CD14-positive monocyte (primary cell): Measurements from ENCODE around the gene ALG5. TPM values are rescaled to one million over a fixed set of nuclear protein-coding genes. Genes with fewer than 3 reads are reported as not detected.

Experiments used
- DNase-seq, 3 donors: peaks; one replicate each; pipeline ENCODE4 v3.0.0-alpha.2; 2011 to 2022
- H2AFZ ChIP-seq: 2 replicates; pipeline ENCODE4 v1.6.0; 2012; ENCODE audit warnings: mild to moderate bottlenecking, low read depth, low read length, inconsistent platforms; ENCODE audit not compliant: insufficient read depth, poor library complexity, severe bottlenecking
- H3K27ac ChIP-seq, 2 donors: 1 replicate in 1 of 2; 2 replicates in 1 of 2; pipeline ENCODE4 v1.5.1; 2012 to 2013; ENCODE audit warnings: low read length in 2 of 2, control low read depth in 1 of 2, inconsistent platforms in 1 of 2, low read depth in 1 of 2, mild to moderate bottlenecking in 1 of 2
- H3K27me3 ChIP-seq, 2 donors: one replicate each; pipeline versions ENCODE4 v1.6.0 to v1.6.1; 2011 to 2013; ENCODE audit warnings: low read length in 2 of 2; ENCODE audit not compliant: control insufficient read depth in 2 of 2, insufficient read depth in 2 of 2
- H3K36me3 ChIP-seq, 2 donors: replicated peaks in 1 of 2; 1 replicate in 1 of 2; 2 replicates in 1 of 2; pipeline versions ENCODE4 v1.5.1 to v1.6.1; 2012 to 2013; ENCODE audit warnings: low read length in 2 of 2, control low read depth in 1 of 2, inconsistent platforms in 1 of 2, mild to moderate bottlenecking in 1 of 2; ENCODE audit not compliant: insufficient read depth in 2 of 2, control insufficient read depth in 1 of 2
- H3K4me1 ChIP-seq, 2 donors: 1 replicate in 1 of 2; 2 replicates in 1 of 2; pipeline versions ENCODE4 v1.5.1 to v1.6.1; 2012 to 2013; ENCODE audit warnings: low read length in 2 of 2, control low read depth in 1 of 2, inconsistent platforms in 1 of 2, mild to moderate bottlenecking in 1 of 2, moderate library complexity in 1 of 2; ENCODE audit not compliant: insufficient read depth in 2 of 2, control insufficient read depth in 1 of 2
- H3K4me2 ChIP-seq: replicated peaks from 2 replicates; pipeline ENCODE3; 2012; ENCODE audit warnings: low read length, moderate library complexity, mild to moderate bottlenecking; ENCODE audit not compliant: poor library complexity, severe bottlenecking; ENCODE audit errors: extremely low read depth
- H3K4me3 ChIP-seq, 3 experiments: fragments of 200-600 bp in 1 of 3; sonication (generic) in 1 of 3; replicated peaks in 1 of 3; 1 replicate in 2 of 3; 2 replicates in 1 of 3; pipeline ENCODE4 v1.5.1; 2011 to 2013; ENCODE audit warnings: low read length in 3 of 3, mild to moderate bottlenecking in 3 of 3, control low read depth in 2 of 3, low read depth in 2 of 3, inconsistent platforms in 1 of 3, moderate library complexity in 1 of 3
- H3K79me2 ChIP-seq: 2 replicates; pipeline ENCODE4 v1.6.0; 2012; ENCODE audit warnings: mild to moderate bottlenecking, control low read depth, inconsistent platforms, low read length, moderate library complexity; ENCODE audit not compliant: insufficient read depth
- H3K9ac ChIP-seq: 2 replicates; pipeline ENCODE4 v1.6.0; 2017; ENCODE audit warnings: low read length, mild to moderate bottlenecking; ENCODE audit not compliant: insufficient read depth, poor library complexity, severe bottlenecking
- H3K9me3 ChIP-seq, 2 donors: replicated peaks in 1 of 2; 1 replicate in 1 of 2; 2 replicates in 1 of 2; pipeline versions ENCODE4 v1.5.1 to v1.6.1; 2012 to 2013; ENCODE audit warnings: low read length in 2 of 2, control low read depth in 1 of 2; ENCODE audit not compliant: control insufficient read depth in 1 of 2, insufficient read depth in 1 of 2
- H4K20me1 ChIP-seq: 2 replicates; pipeline ENCODE4 v1.6.0; 2012; ENCODE audit warnings: mild to moderate bottlenecking, low read length, control low read depth, moderate library complexity; ENCODE audit not compliant: insufficient read depth
- H3K27ac Mint-ChIP-seq, 7 donors: one replicate each; pipeline ENCODE4 v1.8.0; 2020; ENCODE audit warnings: mild to moderate bottlenecking in 7 of 7, mixed read lengths in 7 of 7, moderate library complexity in 6 of 7, inconsistent platforms in 2 of 7
- H3K27me3 Mint-ChIP-seq, 3 donors: one replicate each; pipeline ENCODE4 v1.8.0; 2021 to 2022; ENCODE audit warnings: low read depth in 3 of 3, mild to moderate bottlenecking in 3 of 3, mixed read lengths in 3 of 3, moderate library complexity in 3 of 3, inconsistent platforms in 1 of 3
- H3K36me3 Mint-ChIP-seq, 2 donors: one replicate each; pipeline ENCODE4 v1.8.0; 2020; ENCODE audit warnings: mixed read lengths in 2 of 2, inconsistent platforms in 1 of 2, mild to moderate bottlenecking in 1 of 2
- H3K4me1 Mint-ChIP-seq: one replicate; pipeline ENCODE4 v1.8.0; 2020; ENCODE audit warnings: mild to moderate bottlenecking, mixed read lengths
- H3K4me3 Mint-ChIP-seq, 2 donors: one replicate each; pipeline ENCODE4 v1.8.0; 2020; ENCODE audit warnings: mild to moderate bottlenecking in 2 of 2, mixed read lengths in 2 of 2, moderate library complexity in 1 of 2
- H3K9me3 Mint-ChIP-seq, 7 donors: one replicate each; pipeline ENCODE4 v1.8.0; 2020 to 2022; ENCODE audit warnings: mixed read lengths in 7 of 7, mild to moderate bottlenecking in 6 of 7, moderate library complexity in 6 of 7, inconsistent platforms in 2 of 7
- intact Hi-C, 2 donors: fragments of 100-400 bp; cut with micrococcal nuclease; formaldehyde crosslinking; loops; one replicate each; pipeline versions ENCODE4 v1.15.0 to v1.15.1; 2023
- polyA plus RNA-seq, 3 donors: library from polyadenylated mRNA; depleted of rRNA in 1 of 3; unstranded in 2 of 3; stranded (reverse) in 1 of 3; fragments of 300-500 nt in 2 of 3; fragments of >200 nt in 1 of 3; fragmentation: Illumina TruSeq in 2 of 3; gene quantifications; 1 replicate in 2 of 3; 2 replicates in 1 of 3; pipeline ENCODE4 v1.2.3, GENCODE V29; 2012 to 2021
- TF ChIP-seq, protein P1 (sequence below): fragments of 200-600 bp; IDR thresholded peaks from one replicate; pipeline ENCODE4 v1.8.0; 2022; ENCODE audit warnings: antibody characterized with exemption, mild to moderate bottlenecking

ALG5 gene
- polyA plus RNA-seq, 3 donors, result 19.3 to 77.5 (median 73.3) TPM

DNA sequence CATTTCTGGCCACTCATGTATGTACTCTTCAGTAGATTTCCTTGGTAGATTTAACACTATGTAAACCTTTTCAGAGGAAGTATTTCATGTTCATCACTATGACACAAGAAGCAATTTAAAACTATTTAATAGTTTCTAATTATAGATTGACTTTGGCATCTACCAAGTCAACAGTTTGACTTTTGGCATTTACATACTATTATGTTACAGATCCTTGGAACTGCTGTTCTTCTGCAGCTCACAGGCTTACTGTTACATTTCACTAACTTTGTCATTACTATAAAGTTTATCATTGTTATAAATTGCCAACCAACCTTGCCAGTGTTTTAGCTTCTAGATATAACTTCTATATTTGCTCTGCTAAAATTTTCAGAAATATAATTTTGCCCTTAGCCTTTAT is 41.6 kb upstream of the ALG5 start:
- no peaks in the 10 kb centered on the region for H3K4me1 ChIP-seq
- no peak overlapping the region for H3K4me2 ChIP-seq
- DNase-seq, result no peak
- intact Hi-C loops, result no loop called here
- H3K27me3 Mint-ChIP-seq, result no peaks in the 10 kb centered on the region
- TF ChIP-seq, protein P1, sequence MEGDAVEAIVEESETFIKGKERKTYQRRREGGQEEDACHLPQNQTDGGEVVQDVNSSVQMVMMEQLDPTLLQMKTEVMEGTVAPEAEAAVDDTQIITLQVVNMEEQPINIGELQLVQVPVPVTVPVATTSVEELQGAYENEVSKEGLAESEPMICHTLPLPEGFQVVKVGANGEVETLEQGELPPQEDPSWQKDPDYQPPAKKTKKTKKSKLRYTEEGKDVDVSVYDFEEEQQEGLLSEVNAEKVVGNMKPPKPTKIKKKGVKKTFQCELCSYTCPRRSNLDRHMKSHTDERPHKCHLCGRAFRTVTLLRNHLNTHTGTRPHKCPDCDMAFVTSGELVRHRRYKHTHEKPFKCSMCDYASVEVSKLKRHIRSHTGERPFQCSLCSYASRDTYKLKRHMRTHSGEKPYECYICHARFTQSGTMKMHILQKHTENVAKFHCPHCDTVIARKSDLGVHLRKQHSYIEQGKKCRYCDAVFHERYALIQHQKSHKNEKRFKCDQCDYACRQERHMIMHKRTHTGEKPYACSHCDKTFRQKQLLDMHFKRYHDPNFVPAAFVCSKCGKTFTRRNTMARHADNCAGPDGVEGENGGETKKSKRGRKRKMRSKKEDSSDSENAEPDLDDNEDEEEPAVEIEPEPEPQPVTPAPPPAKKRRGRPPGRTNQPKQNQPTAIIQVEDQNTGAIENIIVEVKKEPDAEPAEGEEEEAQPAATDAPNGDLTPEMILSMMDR, result no peak
- H3K27me3 ChIP-seq, result no peaks in the 10 kb centered on the region
- no peak overlapping the region for H3K4me3 ChIP-seq
- no peak overlapping the region for H3K27ac ChIP-seq
- H3K4me1 Mint-ChIP-seq, result no peaks in the 10 kb centered on the region
- H3K4me3 Mint-ChIP-seq, result no peak overlapping the region
- no peaks in the 10 kb centered on the region for H4K20me1 ChIP-seq
- H3K79me2 ChIP-seq, result peaks cover 5% of the 10 kb centered on the region
- peaks cover 96 to 97% of the 10 kb centered on the region in 2 donors for H3K36me3 ChIP-seq
- H3K36me3 Mint-ChIP-seq, result peaks cover 76 to 86% of the 10 kb centered on the region in 2 donors
- no peak overlapping the region for H3K27ac Mint-ChIP-seq
- H3K9me3 Mint-ChIP-seq, result no peaks in the 10 kb centered on the region
- no peak overlapping the region for H2AFZ ChIP-seq
- H3K9me3 ChIP-seq, result no peaks in the 10 kb centered on the region
- H3K9ac ChIP-seq, result no peak overlapping the region

DNA sequence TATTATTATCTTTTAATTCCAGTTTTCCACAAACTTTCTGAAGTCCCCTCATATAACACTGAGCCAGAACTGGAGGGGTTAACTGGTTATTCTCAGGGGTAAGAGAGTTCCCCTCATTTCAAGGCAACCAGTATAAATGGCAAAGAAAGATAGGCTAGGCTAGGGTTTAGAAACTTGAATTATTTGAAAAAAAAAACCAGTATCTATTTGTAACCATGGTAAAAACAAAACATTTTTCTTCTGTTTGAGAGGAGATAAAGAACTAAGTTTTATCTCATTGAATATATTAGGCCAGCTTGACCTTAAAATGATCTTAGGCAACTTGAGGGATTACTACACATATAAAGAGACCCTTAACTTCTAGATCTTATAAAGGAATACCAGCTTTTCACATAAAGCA is 40.8 kb upstream of the ALG5 start:
- Histone ChIP-seq H3K27me3 (no peaks in the 10 kb centered on the region), H3K4me1 (no peaks in the 10 kb centered on the region), H3K4me3 (no peak overlapping the region), H3K36me3 (peaks cover 95 to 100% of the 10 kb centered on the region in 2 donors), H3K27ac (no peak overlapping the region), H3K79me2 (peaks cover 2% of the 10 kb centered on the region), H3K9ac (no peak overlapping the region), H3K9me3 (no peaks in the 10 kb centered on the region), H3K4me2 (no peak overlapping the region), H4K20me1 (no peaks in the 10 kb centered on the region), H2AFZ (no peak overlapping the region)
- DNase-seq, result no peak
- no peaks in the 10 kb centered on the region for H3K4me1 Mint-ChIP-seq
- H3K36me3 Mint-ChIP-seq, result peaks cover 79 to 90% of the 10 kb centered on the region in 2 donors
- no peak overlapping the region for H3K4me3 Mint-ChIP-seq
- H3K9me3 Mint-ChIP-seq, result no peaks in the 10 kb centered on the region
- H3K27ac Mint-ChIP-seq, result no peak overlapping the region
- no peaks in the 10 kb centered on the region for H3K27me3 Mint-ChIP-seq
- TF ChIP-seq, protein P1, result no peak
- intact Hi-C loops, result no loop called here
